Activated CD8-positive, alpha-beta T cell treated with anti-CD3 and anti-CD28 coated beads for 36 hours (primary cell): Measurements from ENCODE around the gene PALLD. TPM values are rescaled to one million over a fixed set of nuclear protein-coding genes. Genes with fewer than 3 reads are reported as not detected.

Experiments used
- ATAC-seq: fragments of 200-7000 bp; cut with Tn5 transposase; one replicate; pipeline ENCODE4 v1.10.0; 2021; ENCODE audit warnings: mild to moderate bottlenecking, moderate library complexity
- CTCF ChIA-PET: fragments of 350-600 bp; sonication (Branson Sonifier 250); formaldehyde crosslinking; loops from one replicate; lab custom pipeline; 2021; ENCODE audit warnings: antibody characterized with exemption; lab: Charles Lee
- POLR2A ChIA-PET: fragments of 350-600 bp; sonication (Branson Sonifier 250); formaldehyde crosslinking; loops from one replicate; lab custom pipeline; 2021; ENCODE audit warnings: antibody characterized with exemption; lab: Charles Lee
- DNase-seq: peaks from one replicate; pipeline ENCODE4 v3.0.0-alpha.2; 2020
- H3K27ac Mint-ChIP-seq: one replicate; pipeline ENCODE4 v1.8.0; 2021; ENCODE audit warnings: mild to moderate bottlenecking, mixed read lengths
- H3K27me3 Mint-ChIP-seq: one replicate; pipeline ENCODE4 v1.8.0; 2021; ENCODE audit warnings: mixed read lengths
- H3K36me3 Mint-ChIP-seq: one replicate; pipeline ENCODE4 v1.8.0; 2021; ENCODE audit warnings: low read depth, mixed read lengths
- H3K4me1 Mint-ChIP-seq: one replicate; pipeline ENCODE4 v1.8.0; 2021; ENCODE audit warnings: low read depth, mixed read lengths
- H3K4me3 Mint-ChIP-seq: one replicate; pipeline ENCODE4 v1.8.0; 2021; ENCODE audit warnings: mild to moderate bottlenecking, moderate library complexity, mixed read lengths
- H3K9me3 Mint-ChIP-seq: one replicate; pipeline ENCODE4 v1.8.0; 2021; ENCODE audit warnings: mixed read lengths
- CTCF ChIP-seq: fragments of 200-600 bp; IDR thresholded peaks from one replicate; pipeline ENCODE4 v1.8.0; 2022; ENCODE audit warnings: antibody characterized with exemption, mild to moderate bottlenecking
- intact Hi-C: fragments of 100-400 bp; cut with micrococcal nuclease; formaldehyde crosslinking; loops from one replicate; pipeline ENCODE4 v1.10.0; 2022
- total RNA-seq, 2 experiments: library from RNA; stranded (reverse); gene quantifications; one replicate each; pipeline ENCODE4 v1.2.3, GENCODE V29; 2021

Gene PALLD
- total RNA-seq, 2 experiments from 2014 or later, result 0.41 to 0.60 TPM

DNA sequence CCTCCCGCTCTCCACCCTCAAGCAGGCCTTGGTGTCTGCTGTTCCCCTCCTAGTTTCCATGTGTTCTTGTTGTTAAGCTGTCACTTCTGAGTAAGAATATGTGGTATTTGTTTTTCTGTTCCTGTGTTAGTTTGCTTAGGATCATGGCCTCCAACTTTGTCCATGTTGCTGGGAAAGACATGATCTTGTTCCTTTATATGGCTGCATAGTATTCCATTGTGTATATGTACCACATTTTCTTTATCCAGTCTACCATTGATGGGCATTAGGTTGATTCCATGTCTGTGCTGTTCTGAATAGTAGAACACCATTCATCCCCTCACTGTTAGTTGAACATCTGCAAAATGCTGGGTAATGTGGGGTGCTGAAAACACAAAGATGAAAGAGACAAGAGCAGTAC is 222.9 kb downstream of the PALLD start:
- Mint-ChIP-seq H3K9me3 (peaks cover 3% of the 10 kb centered on the region), H3K36me3 (no peaks in the 10 kb centered on the region), H3K4me3 (no peak overlapping the region), H3K4me1 (peaks cover 8% of the 10 kb centered on the region), H3K27me3 (peaks cover 6% of the 10 kb centered on the region), H3K27ac (no peak overlapping the region)
- ATAC-seq (no peak), DNase-seq (no peak)
- intact Hi-C loops, result no loop called here
- ChIA-PET CTCF (no interaction called here), POLR2A (no interaction called here)
- TF ChIP-seq CTCF, result no peak

GRCh38 chr4:168720396-168720900 is 223.6 kb downstream of the PALLD start:
- ChIA-PET CTCF (interaction anchor here (0.7 kb wide), 1 partner anchor 10 kb away, joined by 3 read pairs; no protein-coding TSS in a partner anchor), POLR2A (no interaction called here)
- DNase-seq (no peak), ATAC-seq (no peak)
- H3K27me3 Mint-ChIP-seq, result peaks cover 6% of the 10 kb centered on the region
- intact Hi-C loops, result no loop called here
- no peak for TF ChIP-seq CTCF
- H3K27ac Mint-ChIP-seq, result no peak overlapping the region
- peaks cover 3% of the 10 kb centered on the region for H3K9me3 Mint-ChIP-seq
- no peaks in the 10 kb centered on the region for H3K36me3 Mint-ChIP-seq
- H3K4me3 Mint-ChIP-seq, result no peak overlapping the region
- H3K4me1 Mint-ChIP-seq, result peaks cover 8% of the 10 kb centered on the region

- CTCF ChIA-PET, result no interaction called here
- Mint-ChIP-seq H3K4me3 (no peak overlapping the region), H3K36me3 (no peaks in the 10 kb centered on the region), H3K4me1 (peaks cover 8% of the 10 kb centered on the region), H3K27ac (no peak overlapping the region), H3K27me3 (peaks cover 6% of the 10 kb centered on the region), H3K9me3 (peaks cover 3% of the 10 kb centered on the region)
- DNase-seq (no peak), ATAC-seq (no peak)
- TF ChIP-seq CTCF, result no peak
- POLR2A ChIA-PET, result no interaction called here
- intact Hi-C loops, result no loop called here
Observed at GRCh38 chr4:168722391-168722790, 225.5 kb downstream of the PALLD start.

DNA sequence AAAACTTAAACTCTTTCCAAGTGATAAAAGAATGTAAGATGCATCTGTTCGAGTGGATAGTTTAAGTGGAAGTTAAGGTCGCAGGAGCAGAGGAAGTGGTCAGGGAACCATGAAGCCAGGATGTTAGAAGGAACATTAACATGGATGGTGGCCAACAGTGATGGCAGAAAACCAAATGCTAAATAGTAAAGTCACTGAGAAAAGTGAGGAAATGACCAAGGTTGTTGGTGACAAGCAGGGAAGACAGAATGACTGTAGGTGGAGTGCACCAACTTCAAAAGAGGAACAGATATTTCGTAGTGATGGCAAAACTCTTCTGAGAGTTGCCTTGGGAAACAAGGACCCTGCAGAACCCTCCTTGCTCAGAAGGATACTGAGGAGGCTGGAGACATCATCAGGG is 226.2 kb downstream of the PALLD start:
- Mint-ChIP-seq H3K27me3 (peaks cover 8% of the 10 kb centered on the region), H3K9me3 (peaks cover 5% of the 10 kb centered on the region), H3K4me1 (peaks cover 8% of the 10 kb centered on the region), H3K36me3 (no peaks in the 10 kb centered on the region), H3K27ac (no peak overlapping the region), H3K4me3 (no peak overlapping the region)
- ATAC-seq (no peak), DNase-seq (no peak)
- intact Hi-C loops, result no loop called here
- CTCF ChIA-PET, result no interaction called here
- POLR2A ChIA-PET, result no interaction called here
- TF ChIP-seq CTCF, result no peak

DNA sequence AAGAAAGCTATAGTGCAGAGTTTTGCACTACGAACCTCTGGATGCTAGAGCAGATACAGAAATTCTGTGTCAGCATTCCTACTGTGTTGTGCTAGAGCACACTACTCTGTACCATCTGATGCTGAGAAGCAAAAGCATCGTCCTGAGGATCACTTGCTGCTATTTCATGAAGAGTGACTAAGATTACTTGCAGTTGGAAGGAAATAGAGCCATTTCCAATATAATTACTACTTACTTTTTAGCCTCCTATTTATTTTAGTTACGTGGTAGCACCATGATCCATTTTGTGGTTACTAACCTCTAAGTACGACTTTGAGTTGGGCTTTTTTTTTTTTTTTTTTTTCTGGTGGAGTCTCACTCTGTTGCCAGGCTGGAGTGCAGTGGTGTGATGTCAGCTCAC is 226.7 kb downstream of the PALLD start:
- ATAC-seq (no peak), DNase-seq (no peak)
- H3K27ac Mint-ChIP-seq, result no peak overlapping the region
- H3K4me3 Mint-ChIP-seq, result no peak overlapping the region
- H3K4me1 Mint-ChIP-seq, result peaks cover 8% of the 10 kb centered on the region
- H3K27me3 Mint-ChIP-seq, result peaks cover 8% of the 10 kb centered on the region
- ChIA-PET CTCF (no interaction called here), POLR2A (no interaction called here)
- TF ChIP-seq CTCF, result no peak
- intact Hi-C loops, result no loop called here
- peaks cover 5% of the 10 kb centered on the region for H3K9me3 Mint-ChIP-seq
- no peaks in the 10 kb centered on the region for H3K36me3 Mint-ChIP-seq
